ENCODE data around the gene SH3GLB2. TPM values are rescaled to one million over a fixed set of nuclear protein-coding genes. Genes with fewer than 3 reads are reported as not detected.
"Not testable (repeated sequence)": the region's sequence is repeated elsewhere in the genome, so short reads cannot be mapped to it uniquely, and the experiment has no call there.

The SH3GLB2 gene
- total RNA-seq, 2 donors from 2014 or later: 64.3 to 68.7 TPM

DNA sequence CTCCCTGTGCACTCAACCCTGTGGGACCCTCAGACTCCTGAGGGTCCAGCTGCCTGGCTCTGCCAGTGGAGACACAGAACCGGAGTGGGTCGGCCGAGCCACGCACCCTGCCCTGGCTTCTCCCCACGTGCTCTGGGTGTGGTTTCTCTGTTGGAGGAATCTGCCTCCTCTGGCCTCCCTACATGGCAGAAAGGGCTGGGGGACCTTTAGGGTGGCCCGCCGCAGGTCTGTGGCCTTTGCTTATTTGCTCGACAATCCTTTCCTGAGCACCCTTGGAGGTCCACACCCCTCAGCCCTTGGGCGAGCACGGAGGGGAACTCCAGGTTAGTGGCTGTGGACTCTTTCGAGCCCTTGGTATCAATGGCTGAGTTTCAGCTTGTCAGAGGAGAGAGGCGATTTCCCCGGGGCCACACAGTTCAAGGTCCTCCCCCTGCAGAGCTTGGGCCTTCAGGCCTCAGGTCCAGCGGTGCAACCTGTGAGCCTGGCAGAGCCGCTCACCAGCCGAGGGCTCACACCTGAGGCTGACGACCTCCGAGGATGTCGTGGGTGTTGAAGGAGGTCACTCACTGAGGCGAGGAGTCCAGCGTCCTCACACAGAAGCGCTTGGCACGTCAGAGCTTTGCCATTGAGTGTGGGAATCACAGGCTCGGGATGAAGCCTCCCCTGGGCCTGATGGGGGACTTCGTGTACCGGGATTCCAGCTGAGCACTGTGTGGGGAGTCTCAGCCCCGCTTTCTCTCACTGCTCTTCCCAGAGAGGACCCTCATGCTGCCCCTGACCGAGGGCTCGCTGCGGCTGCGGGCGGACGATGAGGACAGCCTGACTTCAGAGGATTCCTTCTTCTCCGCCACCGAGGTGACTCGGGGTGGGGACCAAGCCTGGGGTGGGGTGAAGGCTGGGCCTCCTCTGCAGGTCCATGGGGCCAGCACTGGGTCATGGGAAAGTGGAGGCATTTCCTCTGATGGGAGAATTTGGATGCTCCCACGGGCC, 32.0 kb upstream of the SH3GLB2 start:
- intact Hi-C loops (cut with DNase I): loop anchor here in 1 of 2 donors (5.0 kb wide), 1 partner anchor 1148 kb away; no protein-coding TSS in a partner anchor
- no peak for DNase-seq (ENCODE audit: low spot score)

DNA sequence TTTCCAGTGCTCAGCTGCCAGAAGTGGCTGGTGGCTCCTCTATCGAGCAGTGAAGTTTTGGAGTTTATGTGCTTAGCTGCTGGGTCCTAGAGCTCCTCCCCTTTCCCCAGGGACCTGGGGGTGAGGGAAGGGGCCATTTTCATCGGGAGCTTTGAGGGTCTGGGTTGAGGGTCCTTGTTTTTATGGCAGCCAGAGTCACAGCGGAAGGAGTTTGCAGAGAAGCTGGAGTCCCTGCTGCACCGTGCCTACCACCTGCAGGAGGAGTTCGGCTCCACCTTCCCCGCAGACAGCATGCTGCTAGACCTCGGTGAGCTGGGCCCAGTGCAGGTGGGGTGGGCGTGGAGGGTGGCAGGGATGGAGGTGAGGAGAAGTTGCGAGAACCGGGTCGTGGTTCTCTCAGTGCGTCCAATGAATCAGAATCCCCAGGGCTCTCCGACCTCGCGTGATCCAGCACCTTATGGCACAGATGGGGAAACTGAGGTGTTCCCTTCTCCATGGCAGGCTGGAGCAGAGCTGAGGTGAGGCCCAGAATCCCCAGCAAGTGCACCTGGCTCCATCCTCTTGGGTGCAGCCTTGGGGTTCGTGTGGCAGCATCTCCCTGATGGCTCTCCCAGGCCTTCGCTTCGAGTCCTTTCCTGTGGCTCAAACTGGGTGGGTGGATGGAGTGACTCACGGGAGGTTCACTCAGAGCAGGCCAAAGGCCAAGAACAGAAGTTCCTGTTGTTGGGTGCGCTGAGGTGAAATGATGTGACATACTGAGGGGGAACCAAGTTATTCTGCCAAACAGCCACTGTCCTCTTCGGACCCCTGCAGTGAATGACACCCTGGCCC, 31.0 kb upstream of the SH3GLB2 start:
- no peak for DNase-seq (ENCODE audit: low spot score)
- intact Hi-C loops (cut with DNase I): no loop called here

GRCh38 chr9:129054163-129054851, 26.2 kb upstream of the SH3GLB2 start:
- no peak for DNase-seq (ENCODE audit: low spot score)
- intact Hi-C loops (cut with DNase I): no loop called here

- DNase-seq (ENCODE audit: low spot score): no peak
- intact Hi-C loops (cut with DNase I): no loop called here
Observed at GRCh38 chr9:129053020-129053419, 24.9 kb upstream of the SH3GLB2 start.

GRCh38 chr9:129052592-129052991, 24.5 kb upstream of the SH3GLB2 start:
- intact Hi-C loops (cut with DNase I): no loop called here
- DNase-seq (ENCODE audit: low spot score): peak; percentile 73

GRCh38 chr9:129042016-129042415, 13.9 kb upstream of the SH3GLB2 start:
- intact Hi-C loops (cut with DNase I): no loop called here
- no peak for DNase-seq (ENCODE audit: low spot score)

DNA sequence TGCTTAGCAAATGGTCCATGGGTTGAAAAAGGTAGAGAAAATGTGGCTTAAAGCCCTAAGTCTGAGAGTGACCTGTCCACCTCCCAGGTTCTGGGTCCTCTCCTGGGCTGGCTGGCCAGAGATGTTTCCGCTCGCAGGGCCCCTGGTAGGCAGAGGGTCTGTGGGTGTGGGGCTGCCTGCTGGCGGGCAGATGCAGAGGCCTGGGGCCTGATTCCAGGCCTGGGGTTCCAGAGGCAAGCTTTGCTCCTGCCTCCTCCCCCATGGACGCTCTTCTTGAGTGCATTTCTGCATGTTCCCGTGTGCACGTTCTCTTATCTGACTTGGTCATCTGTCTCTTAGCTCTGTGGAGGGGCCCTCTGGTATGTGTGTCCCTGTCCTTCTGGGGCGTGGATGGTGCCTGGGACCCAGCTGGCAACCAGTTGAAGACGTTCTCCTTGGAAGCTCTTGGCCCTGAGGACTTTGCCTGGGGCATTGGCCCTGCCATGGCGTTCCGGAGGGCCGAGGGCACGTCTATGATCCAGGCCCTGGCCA, 12.0 kb upstream of the SH3GLB2 start:
- intact Hi-C loops (cut with DNase I): no loop called here

DNA sequence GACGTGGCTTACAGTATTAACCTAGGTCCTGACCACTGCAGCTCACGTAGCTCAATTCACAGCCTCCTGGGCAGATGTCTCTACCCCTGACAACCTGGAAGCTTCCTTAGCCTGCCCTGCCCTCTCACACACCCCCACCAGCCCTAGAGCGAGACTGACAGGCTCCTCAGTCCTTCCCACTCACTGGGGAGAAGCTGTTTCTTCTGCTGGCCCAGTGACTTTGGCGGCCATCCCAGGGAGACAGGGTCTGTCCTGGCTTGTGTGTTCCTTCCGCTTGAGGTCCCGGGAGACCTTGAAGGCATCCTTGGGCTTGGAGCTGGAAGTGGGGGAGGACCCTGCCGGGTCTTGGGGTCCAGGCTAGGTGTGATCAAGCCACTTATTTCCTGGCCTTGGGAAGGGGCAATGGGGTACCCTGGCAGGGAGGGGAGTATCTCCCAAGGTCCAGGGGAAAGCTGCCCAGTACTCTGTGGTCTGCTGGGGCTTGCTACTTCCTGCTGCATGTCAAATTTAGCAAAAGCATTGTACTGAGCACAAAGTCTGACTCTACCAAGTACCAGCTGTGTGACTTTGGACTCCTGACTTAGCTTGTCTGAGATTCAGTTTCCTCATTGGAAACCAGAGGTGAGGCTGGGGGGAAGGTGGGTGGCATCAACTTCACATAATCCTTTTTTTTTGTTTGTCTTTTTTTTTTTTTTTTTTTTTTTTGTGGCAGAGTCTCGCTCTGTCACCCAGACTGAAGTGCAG, 10.2 kb upstream of the SH3GLB2 start:
- no peak for DNase-seq (ENCODE audit: low spot score)
- intact Hi-C loops (cut with DNase I): no loop called here

More for the DNA sequence above, 12.0 kb upstream of the SH3GLB2 start:
- no peak for DNase-seq (ENCODE audit: low spot score)

GRCh38 chr9:129037767-129038098, 9.6 kb upstream of the SH3GLB2 start:
- DNase-seq (ENCODE audit: low spot score): no peak
- intact Hi-C loops (cut with DNase I): no loop called here

DNA sequence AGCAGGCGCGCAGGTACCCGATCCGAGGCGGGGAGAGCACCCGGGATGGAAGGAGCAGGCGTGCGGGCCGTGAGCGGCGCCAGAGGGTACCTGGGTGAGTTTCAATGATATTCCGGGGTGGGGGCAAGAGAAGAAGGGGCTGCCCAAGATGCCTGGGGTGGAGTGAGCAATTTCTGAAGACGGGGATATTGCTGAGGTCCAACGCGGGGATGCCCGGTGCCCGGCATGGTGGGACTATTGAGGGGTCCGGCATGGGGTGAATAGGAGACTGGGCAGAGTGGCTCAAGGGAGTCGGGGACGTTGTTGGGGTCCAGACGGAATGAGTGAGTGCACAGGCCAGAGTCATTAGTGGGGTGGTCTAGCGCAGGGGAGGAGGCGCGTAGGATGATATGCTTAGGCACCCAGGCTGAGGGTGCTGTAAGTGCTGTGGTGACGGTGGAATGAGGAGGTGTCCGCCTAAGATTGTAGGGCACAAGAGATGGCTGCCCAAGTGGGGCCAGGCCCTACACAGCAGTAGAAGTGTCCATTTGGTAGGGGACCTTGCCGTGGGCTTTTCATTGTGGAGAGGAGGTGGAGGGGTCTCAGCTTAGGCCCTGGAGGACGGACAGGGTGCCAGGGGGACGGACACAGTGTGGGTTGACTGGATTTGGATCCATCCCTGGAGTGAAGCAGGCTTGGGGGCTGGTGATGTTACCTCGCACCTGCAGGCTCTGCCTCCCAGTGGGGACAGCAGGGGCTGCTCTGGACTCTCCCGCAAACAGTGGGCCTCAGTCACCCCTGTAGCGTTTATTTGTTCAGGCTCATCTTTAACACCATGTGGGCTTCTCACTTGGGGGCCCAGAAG, 9.0 kb upstream of the SH3GLB2 start:
- no peak for DNase-seq (ENCODE audit: low spot score)
- intact Hi-C loops (cut with DNase I): no loop called here

GRCh38 chr9:129036241-129036922, 8.3 kb upstream of the SH3GLB2 start, which contains the start of gene MIGA2:
Gene MIGA2, plus strand, starts transcription at chr9:129036626. Its CDS starts 3,969 bp downstream, at chr9:129040595.
- peak; percentile 99 for DNase-seq (ENCODE audit: low spot score)
- intact Hi-C loops (cut with DNase I): no loop called here

GRCh38 chr9:129035838-129036237, 7.7 kb upstream of the SH3GLB2 start:
- intact Hi-C loops (cut with DNase I); DNase-seq (ENCODE audit: low spot score): not testable (repeated sequence)

DNA sequence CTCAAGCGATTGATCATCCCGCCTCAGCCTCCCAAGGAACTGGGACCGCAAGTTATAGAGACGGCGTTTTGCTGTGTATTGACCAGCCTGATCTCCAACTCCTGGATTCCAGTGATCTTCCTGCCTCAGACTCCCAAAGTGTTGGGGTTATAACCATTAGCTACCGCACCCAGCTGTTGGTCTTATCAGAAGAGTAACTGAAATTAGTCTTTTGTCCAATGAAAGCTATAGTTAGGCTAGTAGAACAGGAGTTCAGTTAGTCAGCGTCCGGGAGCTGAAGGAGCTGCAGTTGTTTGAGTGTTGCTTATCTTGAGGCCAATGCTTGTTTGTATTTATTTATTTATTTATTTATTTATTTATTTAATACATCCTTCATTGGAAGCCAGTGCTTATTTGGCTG, 5.1 kb upstream of the SH3GLB2 start:
- no peak for DNase-seq (ENCODE audit: low spot score)
- intact Hi-C loops (cut with DNase I): no loop called here

- intact Hi-C loops (cut with DNase I): no loop called here
- peak; percentile 60 for DNase-seq (ENCODE audit: low spot score)
Observed at GRCh38 chr9:129032541-129033159, 4.5 kb upstream of the SH3GLB2 start.

DNA sequence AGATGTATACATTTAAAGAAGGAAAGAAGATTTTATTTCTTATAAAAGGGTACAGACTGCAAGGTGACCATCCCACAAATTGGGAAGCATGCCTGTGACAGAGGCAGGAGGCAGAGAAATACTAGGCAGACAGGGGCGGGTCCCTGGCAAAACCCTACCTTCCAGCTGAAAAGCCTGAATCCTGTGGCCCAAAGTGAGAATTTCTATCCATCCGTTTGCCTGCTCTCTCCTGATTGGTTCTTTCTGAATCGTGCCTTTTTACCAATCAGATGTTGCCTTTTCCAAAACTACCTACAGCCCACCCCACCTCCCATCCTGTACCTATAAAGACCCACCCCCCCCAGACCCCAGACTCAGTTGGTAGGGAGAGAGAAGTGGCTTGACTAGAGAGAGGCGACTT, 3.4 kb upstream of the SH3GLB2 start:
- intact Hi-C loops (cut with DNase I): no loop called here

GRCh38 chr9:129030191-129030590, 2.1 kb upstream of the SH3GLB2 start:
- intact Hi-C loops (cut with DNase I): no loop called here
- no peak for DNase-seq (ENCODE audit: low spot score)

More for the DNA sequence above, 3.4 kb upstream of the SH3GLB2 start:
- DNase-seq (ENCODE audit: low spot score): no peak
